Tibial artery (tissue), 4 donors: Measurements from ENCODE around the gene LHFPL6.
A peak's percentile ranks its signal among the peaks of the same experiment; 100 is the strongest.

ENCODE experiments used
- DNase-seq, 2 donors: peaks; one replicate each; pipeline ENCODE4 v3.0.0-alpha.2; 2019
- H3K27ac ChIP-seq, 2 donors: fragments of 200-600 bp; sonication (generic) in 1 of 2; 1 replicate in 1 of 2; 2 replicates in 1 of 2; pipeline ENCODE4 v1.5.1; 2018 to 2019; ENCODE audit warnings: mild to moderate bottlenecking in 1 of 2
- H3K27me3 ChIP-seq, 2 donors: fragments of 200-600 bp; sonication (generic) in 1 of 2; one replicate each; pipeline versions ENCODE4 v1.5.1 to v1.6.0; 2016 to 2019
- H3K36me3 ChIP-seq, 3 donors: fragments of 200-600 bp; sonication (generic) in 2 of 3; one replicate each; pipeline ENCODE4 v1.5.1; 2016 to 2019; ENCODE audit warnings: mild to moderate bottlenecking in 2 of 3
- H3K4me1 ChIP-seq, 4 donors: fragments of 200-600 bp; sonication (generic) in 2 of 4; 1 replicate in 3 of 4; 2 replicates in 1 of 4; pipeline ENCODE4 v1.5.1; 2016 to 2019
- H3K4me3 ChIP-seq, 2 donors: fragments of 200-600 bp; sonication (generic) in 1 of 2; 1 replicate in 1 of 2; 2 replicates in 1 of 2; pipeline ENCODE4 v1.5.1; 2018 to 2019; ENCODE audit warnings: mild to moderate bottlenecking in 2 of 2
- H3K9me3 ChIP-seq, 3 donors: fragments of 200-600 bp; sonication (generic) in 1 of 3; one replicate each; pipeline ENCODE4 v1.5.1; 2016 to 2019
- intact Hi-C: fragments of 100-400 bp; cut with DNase I; formaldehyde crosslinking; loops from one replicate; pipeline ENCODE4 v1.15.0; 2023; ENCODE audit warnings: low total_unique reads
- TF ChIP-seq, protein P1 (sequence below), 2 experiments: fragments of 200-600 bp in 1 of 2; fragments of 450-650 bp in 1 of 2; IDR thresholded peaks; one replicate each; pipeline ENCODE4 v1.5.1; 2017 to 2019; ENCODE audit warnings: antibody characterized with exemption in 2 of 2, mild to moderate bottlenecking in 1 of 2, moderate library complexity in 1 of 2

Gene LHFPL6

DNA sequence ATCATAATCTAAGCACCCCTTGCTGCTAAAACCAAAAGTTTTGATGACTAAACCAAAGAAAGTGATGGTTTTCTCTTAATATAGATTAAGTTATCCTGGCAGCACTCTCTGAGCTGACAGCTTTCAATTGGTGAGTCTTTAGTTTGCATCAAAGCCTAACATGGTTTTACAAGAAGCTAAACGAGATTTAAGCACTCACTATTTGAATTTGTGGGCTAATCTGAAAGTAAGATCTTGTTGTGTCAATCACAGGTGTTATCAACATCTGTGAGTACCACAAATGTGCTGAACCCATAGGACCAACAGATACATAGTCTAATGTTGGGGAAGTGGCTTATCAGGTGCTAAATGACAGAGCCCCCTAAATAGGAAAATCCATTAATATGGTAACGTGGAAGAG, 223.9 kb downstream of the LHFPL6 start:
- Histone ChIP-seq H3K36me3 (no peaks in the 10 kb centered on the region), H3K4me1 (peaks cover 0 to 68% (median 28%) of the 10 kb centered on the region in 4 donors), H3K27me3 (no peaks in the 10 kb centered on the region), H3K9me3 (no peaks in the 10 kb centered on the region), H3K4me3 (no peak overlapping the region), H3K27ac (peak overlapping the region in 1 of 2 donors; percentile 55)
- TF ChIP-seq, protein P1, sequence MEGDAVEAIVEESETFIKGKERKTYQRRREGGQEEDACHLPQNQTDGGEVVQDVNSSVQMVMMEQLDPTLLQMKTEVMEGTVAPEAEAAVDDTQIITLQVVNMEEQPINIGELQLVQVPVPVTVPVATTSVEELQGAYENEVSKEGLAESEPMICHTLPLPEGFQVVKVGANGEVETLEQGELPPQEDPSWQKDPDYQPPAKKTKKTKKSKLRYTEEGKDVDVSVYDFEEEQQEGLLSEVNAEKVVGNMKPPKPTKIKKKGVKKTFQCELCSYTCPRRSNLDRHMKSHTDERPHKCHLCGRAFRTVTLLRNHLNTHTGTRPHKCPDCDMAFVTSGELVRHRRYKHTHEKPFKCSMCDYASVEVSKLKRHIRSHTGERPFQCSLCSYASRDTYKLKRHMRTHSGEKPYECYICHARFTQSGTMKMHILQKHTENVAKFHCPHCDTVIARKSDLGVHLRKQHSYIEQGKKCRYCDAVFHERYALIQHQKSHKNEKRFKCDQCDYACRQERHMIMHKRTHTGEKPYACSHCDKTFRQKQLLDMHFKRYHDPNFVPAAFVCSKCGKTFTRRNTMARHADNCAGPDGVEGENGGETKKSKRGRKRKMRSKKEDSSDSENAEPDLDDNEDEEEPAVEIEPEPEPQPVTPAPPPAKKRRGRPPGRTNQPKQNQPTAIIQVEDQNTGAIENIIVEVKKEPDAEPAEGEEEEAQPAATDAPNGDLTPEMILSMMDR (IDR thresholded peaks at IDR 0.05), result no peak
- intact Hi-C loops, result no loop called here
- no peak for DNase-seq

DNA sequence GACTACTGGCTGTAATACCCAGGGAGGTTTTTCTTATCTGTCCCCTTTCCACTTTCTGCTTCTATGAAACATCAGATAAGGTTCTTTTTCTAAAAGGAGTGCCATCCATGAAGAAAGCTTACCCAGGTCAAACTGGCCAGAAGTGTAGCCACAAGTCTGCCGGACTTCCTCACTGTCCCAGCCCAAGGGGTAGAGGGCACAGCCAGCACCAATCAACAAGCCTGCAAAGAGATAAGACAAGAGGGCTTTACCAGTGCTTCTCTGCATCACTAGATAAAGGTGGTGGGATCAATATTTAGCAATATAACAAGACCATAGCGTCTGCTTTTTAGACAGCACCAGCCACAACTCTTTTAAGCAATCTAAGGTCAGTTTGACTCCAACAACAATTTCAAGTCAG, 224.7 kb downstream of the LHFPL6 start:
- Histone ChIP-seq H3K27ac (peak overlapping the region in 1 of 2 donors; percentile 55), H3K4me3 (no peak overlapping the region)

DNA sequence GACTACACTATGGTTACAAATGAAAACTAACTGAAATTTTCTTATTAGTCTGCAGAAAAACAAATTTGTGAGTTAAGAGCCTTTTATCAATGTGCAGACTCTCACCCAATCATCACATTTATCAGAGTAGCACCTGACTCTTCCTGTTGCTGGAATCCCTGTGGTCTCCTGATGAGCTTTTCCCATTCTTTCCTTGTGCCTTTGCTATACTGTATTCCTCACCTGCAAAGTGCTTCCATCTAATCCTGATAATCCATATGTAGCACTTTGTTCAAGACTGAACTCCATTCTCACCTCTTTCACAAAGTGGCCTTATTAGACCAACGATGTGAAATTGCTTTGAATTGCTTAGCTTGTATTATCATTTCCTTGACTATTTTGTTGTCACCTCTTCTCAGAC, 225.3 kb downstream of the LHFPL6 start:
- no peaks in the 10 kb centered on the region for H3K9me3 ChIP-seq
- TF ChIP-seq, protein P1 (IDR thresholded peaks at IDR 0.05), result no peak
- no peak overlapping the region for H3K4me3 ChIP-seq
- peaks cover 0 to 76% (median 35%) of the 10 kb centered on the region in 4 donors for H3K4me1 ChIP-seq
- peak overlapping the region in 1 of 2 donors; percentile 55 for H3K27ac ChIP-seq
- H3K36me3 ChIP-seq, result no peaks in the 10 kb centered on the region
- intact Hi-C loops, result no loop called here
- no peak for DNase-seq
- no peaks in the 10 kb centered on the region for H3K27me3 ChIP-seq

More for the DNA sequence above, 224.7 kb downstream of the LHFPL6 start:
- intact Hi-C loops, result no loop called here
- Histone ChIP-seq H3K36me3 (no peaks in the 10 kb centered on the region), H3K9me3 (no peaks in the 10 kb centered on the region), H3K4me1 (peaks cover 0 to 69% (median 29%) of the 10 kb centered on the region in 4 donors), H3K27me3 (no peaks in the 10 kb centered on the region)
- TF ChIP-seq, protein P1 (IDR thresholded peaks at IDR 0.05), result no peak
- DNase-seq, result no peak

DNA sequence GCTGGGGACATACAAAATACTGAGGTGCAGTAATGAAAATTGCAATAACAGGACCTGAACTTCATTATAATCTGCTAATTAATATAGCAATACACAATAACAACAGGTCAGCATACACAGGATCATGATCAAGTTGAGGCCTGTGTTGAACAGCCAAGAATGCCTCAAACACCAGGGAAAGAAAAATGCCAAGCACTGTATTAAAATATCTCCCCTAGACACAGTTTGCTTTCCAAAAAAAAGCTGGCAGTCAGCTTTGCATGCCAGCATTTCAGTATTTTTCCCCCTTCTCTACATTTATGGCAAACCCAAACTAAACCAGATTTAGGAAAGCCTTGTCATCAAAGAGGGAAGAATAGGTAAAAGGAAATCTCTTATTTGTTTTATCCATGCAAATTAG, 226.9 kb downstream of the LHFPL6 start:
- Histone ChIP-seq H3K27ac (peak overlapping the region; percentile 17 to 62), H3K4me1 (peaks cover 0 to 92% (median 40%) of the 10 kb centered on the region in 4 donors), H3K27me3 (no peaks in the 10 kb centered on the region), H3K4me3 (no peak overlapping the region), H3K36me3 (no peaks in the 10 kb centered on the region), H3K9me3 (no peaks in the 10 kb centered on the region)
- no peak for DNase-seq
- TF ChIP-seq, protein P1 (IDR thresholded peaks at IDR 0.05), result no peak
- intact Hi-C loops, result no loop called here

DNA sequence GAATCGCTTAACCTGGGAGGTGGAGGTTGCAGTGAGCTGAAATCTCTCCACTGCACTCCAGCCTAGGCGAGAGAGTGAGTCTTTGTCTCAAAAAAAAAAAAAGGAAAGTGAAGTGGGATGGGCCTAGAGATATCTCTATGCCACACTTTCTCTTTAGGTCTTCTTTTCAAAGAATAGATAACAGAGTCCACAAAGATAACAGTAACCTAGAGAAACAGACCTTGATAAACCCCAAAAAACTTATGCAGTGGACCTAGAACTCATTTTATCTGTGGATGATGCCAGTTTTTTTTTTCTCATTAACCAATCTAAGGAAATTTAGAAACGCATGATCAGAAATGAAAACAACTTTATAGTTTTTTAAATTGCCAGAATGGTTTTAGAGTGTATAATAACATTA, 227.4 kb downstream of the LHFPL6 start:
- no peak for DNase-seq
- Histone ChIP-seq H3K27ac (peak overlapping the region; percentile 17 to 62), H3K36me3 (no peaks in the 10 kb centered on the region), H3K4me1 (peaks cover 0 to 94% (median 41%) of the 10 kb centered on the region in 4 donors), H3K4me3 (no peak overlapping the region), H3K9me3 (no peaks in the 10 kb centered on the region), H3K27me3 (no peaks in the 10 kb centered on the region)
- TF ChIP-seq, protein P1 (IDR thresholded peaks at IDR 0.05), result no peak
- intact Hi-C loops, result no loop called here

DNA sequence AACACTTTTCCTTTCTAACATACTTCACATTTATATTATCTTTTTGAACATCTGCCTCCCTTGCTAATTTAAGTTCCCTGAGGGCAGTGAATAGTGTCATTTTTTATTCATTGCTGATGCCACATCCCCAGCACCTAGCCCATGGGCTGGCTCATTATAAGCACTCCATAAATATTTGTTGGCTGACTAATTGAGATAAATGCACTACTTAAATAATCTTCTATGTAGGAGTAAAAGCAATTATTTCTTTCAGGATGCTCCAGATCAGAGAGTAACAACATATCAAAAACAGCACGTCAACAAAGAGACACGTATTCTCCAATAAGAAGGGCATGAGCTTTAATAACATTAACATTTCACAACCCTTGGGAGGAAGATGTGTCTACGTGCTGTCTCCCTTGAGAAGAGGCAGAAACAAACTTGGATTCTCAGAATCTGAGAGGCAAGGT, 228.2 kb downstream of the LHFPL6 start:
- Histone ChIP-seq H3K27ac (peak overlapping the region; percentile 17 to 62), H3K36me3 (no peaks in the 10 kb centered on the region), H3K9me3 (no peaks in the 10 kb centered on the region), H3K4me1 (peaks cover 0 to 94% (median 45%) of the 10 kb centered on the region in 4 donors), H3K4me3 (no peak overlapping the region), H3K27me3 (no peaks in the 10 kb centered on the region)
- TF ChIP-seq, protein P1 (IDR thresholded peaks at IDR 0.05), result no peak
- DNase-seq, result no peak
- intact Hi-C loops, result no loop called here
